Stimulated activated CD8-positive, alpha-beta memory T cell treated with anti-CD3 and anti-CD28 coated beads, Interleukin-4, amount 100 ng/mL, for 24 hours (primary cell): Measurements from ENCODE around the gene NDUFA8.

Source experiments
- DNase-seq: peaks from one replicate; pipeline ENCODE4 v3.0.0-alpha.2; 2020; ENCODE audit warnings: low read depth

The NDUFA8 gene

DNA sequence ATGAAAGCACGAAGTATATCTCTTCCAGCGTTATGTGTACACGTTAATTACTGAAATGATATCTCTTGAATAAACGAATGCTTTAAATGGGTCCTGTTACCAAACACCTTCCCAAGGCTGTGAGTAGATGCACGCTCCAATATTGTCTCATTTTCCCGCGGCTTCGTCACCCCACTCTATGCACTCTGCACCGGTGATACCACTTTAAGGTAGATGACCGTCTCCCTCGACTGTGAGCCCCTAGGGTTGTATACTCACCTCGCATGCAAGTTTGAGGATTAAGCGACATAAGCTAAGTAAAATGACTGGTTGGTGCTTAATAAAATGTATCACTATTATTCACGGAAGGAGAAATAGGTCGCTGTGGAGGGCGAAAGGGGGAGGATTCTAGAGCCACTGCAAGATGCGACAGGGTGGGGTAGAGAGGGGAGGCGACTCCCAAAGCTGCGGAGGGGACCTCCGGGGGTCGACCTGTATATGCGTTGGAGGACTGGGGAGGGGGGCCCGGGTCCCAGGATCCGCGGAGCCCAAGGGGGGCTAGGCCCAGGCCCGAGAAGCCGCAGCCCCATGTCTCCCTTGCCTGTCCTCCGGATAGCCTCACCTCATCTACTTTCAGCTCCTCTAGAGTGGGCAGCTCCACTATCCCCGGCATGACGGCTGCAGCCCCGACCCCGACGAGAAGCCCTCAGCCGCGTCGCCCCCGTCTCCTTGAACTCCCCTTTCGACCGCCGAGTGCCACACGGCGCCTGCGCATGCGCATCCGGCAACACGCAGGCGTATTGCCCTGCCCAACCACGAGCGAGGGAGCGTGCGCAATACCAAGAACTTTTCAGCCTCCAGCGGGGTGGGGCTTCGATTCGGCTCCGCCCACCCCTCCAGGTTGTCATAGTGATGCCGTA, at the start of gene NDUFA8, which contains the start of gene MORN5:
TSS of gene NDUFA8 (minus strand) at position 754 of the 899 bp plus-strand sequence. CDS start at position 652, 102 bp downstream.
TSS of gene MORN5 (plus strand) at position 883 of the 899 bp plus-strand sequence. CDS start 65 bp downstream, outside the sequence.
- DNase-seq = peak; percentile 95

DNA sequence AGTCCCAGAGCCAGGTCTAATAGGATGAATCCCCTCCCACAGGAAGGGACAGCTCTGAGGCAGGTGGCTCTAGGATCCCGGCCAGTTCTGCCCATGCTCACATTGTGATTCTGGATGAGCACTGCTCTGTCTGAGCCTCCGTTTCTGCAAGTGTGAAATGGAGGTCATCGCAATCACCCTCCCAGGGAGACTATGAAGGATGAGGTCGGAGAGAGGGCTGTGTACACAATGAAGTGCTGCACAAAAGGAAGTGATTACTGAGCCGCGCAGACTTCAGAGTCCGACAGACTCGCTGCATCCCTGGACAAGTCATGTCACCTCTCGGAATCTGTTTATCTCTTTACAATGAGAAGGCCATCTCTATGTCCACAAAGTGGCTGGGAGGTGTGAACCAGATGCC, 47.5 kb upstream of the NDUFA8 start:
- DNase-seq = no peak

DNA sequence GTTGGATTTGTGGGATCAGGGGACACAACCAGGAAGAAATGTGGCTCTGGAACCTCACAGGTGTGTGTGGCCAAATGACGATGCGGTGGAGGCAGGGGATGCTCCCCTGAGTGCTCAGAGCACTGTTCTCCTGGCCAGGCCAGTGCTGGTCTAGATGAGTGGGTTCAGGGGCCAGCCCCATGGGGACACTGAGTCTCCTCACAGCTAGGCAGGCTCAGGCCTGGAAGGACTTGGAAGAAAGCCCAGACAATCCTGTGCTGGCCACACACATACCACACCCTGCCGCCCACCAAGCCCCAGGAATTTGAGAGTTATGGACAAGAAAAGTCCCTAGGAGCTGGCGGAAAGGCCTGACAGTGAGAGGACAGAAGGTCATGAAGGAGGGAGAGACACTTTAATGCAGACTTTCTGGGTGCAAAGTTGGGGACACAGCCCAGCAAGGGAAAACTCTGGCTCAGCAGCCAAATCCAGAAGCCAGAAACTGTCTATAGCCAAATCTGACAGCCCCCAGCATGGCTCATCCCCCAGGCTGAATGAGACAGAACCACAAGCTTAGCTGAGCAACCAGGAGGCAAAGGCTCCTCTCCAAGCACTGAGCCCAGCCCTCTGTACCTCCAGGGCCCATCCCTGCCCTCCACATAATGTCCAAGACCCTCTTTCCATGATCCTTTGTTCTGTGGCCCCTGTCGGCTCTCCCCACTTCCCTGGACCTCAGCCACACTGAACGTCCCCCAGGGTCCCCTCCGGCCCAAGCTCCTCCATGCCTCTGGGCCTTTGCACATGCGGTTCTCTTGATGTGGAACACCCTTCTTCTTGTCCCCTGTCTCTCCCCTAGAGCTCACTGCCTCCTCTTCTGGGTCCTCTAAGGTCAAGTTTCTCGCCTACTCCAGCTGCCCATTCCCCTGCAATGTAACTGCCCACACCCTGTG, 46.8 kb upstream of the NDUFA8 start:
- no peak for DNase-seq

DNA sequence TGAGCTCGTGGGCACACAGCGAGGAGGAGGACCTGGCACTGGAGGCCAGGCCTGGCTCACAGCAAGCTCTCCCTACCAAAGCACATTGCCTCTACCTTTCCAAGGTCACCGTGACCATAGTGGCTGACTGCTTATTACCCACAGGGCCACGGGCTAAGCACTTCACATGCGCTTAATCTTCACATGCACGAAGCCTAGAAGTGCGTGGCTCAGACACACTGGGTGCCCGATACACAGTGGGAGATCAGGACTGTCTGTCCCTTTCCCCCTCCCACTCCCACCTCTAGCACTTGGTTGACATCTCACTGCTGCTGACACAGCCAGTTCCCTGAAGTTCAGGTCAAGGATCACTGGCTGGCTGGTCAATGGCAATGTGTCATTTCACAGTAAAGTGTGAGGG, 45.6 kb upstream of the NDUFA8 start:
- no peak for DNase-seq

DNA sequence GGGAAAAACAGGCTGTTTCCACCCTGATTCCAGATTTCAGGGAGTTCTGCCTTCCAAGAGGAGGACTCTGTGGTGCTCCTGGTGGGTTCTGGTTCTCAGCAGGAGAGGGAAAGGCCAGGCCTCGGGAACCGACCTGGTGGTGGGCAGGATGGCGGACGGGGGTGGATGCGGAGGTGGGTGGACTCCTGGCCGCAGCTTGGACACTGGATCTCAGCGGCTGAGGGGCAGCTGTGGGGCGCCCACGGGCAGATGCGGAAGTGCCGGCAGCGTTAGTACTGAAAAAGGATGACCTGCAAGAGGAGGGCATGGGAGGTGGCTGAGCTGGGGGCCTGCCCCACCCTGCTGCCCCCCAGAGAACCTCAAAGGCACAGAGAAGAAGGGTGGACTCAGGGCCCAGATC, 44.9 kb upstream of the NDUFA8 start:
- no peak for DNase-seq

DNA sequence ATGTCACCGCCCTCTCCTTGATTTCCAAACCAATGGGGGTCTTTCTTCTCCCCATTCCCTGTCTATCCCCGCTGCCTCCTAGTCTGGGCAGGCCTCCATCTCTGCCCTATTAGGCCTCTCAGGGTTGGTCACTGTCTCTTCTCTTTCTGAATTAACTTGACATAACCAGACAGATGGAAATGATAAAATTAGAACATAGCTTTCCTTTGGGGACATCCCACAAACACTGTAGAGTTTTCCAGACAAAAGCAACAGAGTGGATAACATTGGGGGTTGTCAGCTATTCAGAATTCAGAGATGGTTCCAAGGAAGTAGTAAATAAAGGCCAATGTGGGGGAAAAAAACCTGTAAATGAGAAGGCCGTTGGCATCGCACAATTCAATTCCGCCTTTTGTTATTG, 44.5 kb upstream of the NDUFA8 start:
- no peak for DNase-seq

DNA sequence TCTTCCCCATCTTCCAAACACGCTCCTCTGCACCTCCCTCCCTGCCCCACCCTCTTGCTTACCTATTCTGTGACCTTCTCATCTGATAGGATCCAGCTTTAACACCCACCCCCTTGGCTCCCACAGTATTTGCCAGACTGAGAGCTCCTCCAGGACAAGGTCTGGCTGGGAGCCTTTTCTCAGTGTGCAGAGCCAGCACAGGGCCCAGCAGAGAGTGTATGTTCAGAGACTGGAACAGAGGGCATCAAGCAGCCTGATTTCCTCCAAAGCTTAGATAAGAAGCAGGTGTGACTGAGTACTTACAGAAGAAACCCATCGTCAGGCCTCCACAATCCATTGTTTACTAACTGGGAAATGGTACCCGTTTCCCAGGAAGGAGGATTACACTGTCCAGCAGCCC, 42.5 kb upstream of the NDUFA8 start:
- no peak for DNase-seq

DNA sequence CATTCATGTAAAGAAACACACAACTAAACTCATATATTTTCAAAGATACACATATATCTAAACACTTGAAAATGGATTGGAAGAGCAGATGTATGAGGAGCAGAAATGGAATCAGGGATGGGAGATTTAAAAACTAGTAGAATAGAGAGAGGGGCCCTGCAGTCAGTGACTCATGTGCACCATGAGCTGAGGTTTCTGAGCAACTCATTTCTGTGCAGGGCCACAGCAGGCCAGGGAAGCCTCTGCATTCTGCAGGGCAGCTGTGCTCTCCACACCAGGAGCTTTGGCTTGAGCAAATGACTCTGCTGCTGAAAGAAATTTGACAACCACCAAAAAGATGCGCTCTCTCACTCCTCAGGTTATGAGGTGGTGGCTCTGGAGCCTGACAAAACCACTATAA, 42.1 kb upstream of the NDUFA8 start:
- DNase-seq = no peak

DNA sequence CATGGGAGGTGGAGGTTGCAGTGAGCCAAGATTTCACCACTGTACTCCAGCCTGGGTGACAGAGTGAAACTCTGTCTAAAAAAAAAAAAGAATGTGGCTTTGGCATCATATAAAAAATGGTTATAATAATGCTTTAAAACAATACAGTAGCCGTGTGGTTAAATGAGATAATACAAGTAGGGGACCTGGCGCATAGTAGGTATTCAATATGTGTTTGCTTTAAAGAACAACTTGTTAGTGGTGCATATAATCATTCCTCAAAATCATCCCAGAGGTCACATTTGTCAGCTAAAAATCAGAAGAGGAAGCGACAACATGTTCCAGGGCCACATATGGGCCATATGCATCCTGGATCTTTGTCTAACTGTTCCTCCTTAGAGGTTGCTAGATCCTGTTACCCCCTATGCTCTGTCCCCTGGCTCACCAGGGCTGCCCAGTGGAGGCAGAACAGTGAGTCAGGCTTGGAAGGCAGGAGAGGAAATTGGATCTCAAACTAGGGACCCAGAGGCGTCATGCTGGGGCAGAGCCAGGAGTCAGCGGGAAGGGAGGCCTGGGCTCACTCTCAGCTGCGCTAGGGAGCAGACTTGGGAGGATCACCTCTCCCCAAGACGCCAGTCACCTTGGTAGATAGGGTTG, 41.5 kb upstream of the NDUFA8 start:
- DNase-seq = no peak

DNA sequence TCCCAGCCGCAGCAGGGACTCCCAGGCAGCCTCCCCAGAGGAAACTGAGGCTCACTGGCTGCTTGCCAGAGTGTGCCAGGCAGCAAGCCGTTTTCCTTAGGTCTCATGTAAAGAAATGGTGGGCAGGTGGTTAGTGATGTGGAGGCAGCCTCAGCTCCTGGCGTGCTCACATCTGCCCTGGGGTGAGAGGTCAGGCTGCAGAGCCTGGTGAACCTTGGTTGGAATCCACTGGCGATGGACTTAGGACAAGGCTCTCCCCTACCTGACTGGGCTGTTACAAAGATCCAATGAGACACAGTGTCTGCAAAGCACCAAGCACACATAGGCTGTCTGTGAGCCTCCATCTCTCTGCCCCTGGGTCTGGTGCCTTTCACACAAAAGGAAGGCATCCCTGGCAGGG, 38.3 kb upstream of the NDUFA8 start:
- DNase-seq = no peak

DNA sequence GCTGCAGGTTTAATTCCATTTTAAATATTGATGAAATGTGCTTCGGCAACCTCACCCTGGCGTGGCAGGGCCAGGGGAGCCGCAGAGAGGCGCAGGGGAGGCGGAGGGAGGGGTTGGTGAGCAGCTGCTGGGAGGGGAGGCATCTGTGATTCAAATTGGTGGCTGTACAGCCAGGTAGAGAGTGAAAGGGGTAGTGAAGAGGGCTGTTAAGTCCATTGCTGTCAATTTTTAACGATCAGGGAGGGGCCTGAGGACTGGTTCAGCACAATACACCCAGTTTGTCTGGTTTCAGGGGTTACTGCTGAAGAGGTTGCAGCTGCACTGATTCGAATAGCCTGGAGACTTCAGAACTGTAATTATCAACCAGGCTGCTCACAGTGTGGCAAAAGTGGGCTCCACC, 37.8 kb upstream of the NDUFA8 start:
- DNase-seq = no peak

DNA sequence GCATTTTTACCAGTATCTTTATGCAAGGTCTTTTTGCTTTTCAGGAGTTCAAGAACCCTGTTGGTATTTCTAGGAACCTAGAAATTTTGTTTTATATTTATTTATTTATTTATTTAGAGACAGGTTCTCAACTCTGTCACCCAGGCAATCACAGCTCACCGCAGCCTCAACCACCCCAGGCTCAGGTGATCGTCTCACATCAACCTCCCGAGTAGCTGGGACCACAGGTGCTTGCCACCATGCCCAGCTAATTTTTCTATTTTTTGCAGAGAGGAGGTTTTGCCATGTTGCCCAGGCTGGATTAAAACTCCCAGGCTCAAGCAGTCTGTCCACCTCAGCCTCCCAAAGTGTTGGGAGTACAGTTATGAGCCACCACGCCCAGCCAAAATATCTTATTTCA, 36.3 kb upstream of the NDUFA8 start:
- no peak for DNase-seq

DNA sequence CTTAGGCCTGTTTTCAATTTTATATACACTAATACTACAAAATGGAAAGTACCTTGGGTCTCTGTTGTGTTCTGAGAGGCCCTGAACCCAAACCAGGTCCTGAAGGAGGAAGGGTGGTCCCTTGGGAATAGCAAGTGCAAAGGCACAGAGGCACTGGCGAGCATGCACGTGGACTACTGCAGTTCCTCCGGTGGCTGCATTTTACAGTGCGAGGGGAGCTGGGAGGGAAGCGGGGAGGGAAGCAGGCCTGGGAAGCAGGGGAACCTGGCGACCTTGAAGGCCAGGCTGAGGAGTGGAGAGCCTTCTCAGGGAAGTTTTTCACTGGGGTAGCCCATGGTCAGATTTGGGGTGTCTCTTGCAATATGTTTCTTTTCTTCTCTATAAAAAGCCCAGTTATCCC, 34.1 kb upstream of the NDUFA8 start:
- no peak for DNase-seq

DNA sequence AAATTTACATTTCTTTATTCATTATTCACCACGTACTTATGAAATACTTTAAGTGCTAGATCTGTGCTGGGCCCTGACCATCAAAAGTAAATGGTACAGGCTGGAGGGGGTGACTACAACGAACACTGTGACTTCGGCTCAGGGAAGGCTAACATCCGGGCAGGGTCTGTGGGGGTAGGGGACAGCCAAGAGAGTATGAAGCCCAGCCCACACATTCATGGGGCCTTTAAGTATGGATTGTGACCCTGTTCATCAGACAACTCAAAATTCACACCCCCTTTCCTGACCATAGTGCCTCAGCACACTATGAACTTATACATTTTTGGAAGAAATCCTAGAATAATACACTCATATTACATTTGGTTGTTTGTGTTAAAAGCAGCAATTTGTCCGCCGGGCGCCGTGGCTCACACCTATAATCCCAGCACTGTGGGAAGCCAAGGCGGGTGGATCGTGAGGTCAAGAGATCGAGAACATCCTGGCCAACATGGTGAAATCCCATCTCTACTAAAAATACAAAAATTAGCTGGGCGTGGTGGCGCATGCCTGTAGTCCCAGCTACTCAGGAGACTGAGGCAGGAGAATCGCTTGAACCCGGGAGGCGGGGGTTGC, 33.4 kb upstream of the NDUFA8 start:
- DNase-seq = no peak

DNA sequence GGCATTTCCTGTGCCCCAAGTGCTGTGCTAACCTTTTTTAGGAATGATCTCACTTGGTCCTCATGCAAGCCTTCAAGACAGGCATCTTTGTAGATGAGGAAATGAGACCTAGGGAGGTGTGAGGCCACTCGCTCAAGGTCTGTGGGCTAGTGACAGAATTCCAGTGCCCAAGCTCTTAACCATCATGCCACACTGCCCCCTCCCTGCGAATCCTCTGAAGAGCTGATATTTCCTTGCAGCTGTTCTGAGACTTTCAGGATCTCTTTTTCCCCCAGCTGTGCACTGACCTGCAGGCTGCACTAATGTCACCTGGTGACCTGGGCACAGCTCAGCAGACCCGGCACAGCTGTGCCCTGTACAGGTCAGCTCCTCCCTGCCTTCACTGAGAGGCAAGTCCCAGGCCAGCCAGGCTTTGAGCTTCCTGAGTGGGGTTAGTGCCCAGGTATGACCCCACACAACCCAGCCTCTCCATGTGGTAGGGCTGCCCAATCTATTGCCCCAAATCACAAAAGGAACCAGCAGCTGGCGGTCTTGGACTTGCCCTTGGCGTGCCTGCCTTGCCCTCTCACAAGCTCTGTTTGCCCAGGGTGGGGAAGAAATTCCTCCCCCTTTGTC, 32.8 kb upstream of the NDUFA8 start:
- no peak for DNase-seq

DNA sequence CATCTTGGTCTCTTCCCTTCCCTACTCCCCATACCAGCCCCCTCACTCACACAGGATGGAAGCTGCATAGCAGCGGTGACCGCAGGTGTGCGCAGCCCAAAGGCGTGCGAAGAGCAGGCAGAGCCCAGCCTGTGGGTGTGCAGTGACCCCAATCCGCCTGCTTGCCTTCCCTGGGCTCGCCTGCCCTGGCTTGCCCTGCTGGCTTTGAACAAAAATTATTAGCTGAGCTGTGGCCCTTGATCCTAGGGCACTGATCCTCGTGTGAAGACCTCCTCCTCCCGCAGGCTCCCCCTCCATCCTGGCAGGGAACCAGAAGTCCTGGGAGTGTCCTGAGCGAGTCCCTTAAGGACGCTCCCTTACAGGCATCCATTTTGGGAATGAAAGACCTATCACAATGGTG, 32.0 kb upstream of the NDUFA8 start:
- no peak for DNase-seq

DNA sequence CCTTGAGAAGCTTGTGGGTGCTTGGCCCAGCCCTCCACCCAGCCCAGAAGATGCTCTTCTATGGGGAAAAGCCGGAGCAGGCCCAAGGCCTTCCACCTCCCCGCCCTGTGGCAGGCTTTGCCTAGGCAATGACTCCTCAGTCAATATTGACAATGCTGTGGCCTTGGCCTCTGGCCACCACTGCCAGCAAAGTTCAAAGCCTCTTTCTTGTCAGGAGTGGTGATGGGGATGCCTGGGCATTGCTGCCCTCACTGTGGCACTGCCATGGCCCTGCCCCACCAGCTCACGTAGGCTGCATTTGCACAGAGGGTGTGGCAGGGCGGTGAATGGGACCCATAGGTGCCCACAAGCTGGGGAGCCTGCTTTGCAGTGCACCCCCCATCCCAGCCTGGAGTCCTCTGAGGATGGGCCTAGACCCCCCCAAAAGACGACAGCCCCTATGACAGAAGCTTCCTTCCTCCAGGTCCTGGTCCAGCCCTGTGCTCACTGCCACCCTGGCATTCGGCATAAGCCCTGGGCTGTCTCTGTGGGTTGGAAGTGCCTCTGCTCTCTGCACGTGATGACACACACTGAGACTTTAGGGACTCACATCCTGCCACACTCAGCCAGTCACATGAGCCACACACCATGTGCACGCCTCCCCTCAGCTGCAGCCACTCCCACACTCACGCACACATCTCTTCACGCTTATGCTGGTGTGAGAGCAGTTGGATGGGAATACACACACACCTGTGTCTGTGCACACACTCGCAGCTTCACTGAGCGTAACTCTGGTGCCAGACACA, 31.2 kb upstream of the NDUFA8 start:
- DNase-seq = no peak

DNA sequence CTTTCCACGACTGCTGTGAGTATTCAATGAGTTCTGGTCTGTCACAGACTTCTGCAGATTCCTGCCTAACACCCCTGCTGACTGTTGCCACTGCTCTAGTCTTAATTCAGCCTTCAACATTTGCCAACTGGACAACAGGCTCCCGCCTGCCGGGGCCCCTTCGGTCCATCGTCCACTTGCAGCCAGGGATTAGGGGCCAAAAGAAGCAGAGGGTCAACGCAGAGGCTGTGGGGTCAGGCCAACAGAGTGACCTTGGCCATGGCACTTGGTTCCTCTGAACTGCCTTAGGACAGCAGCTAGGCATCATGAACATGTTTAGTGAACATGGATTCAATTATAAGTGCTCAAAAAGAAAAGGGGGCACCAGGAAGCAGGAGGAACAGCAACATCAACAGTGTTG, 28.8 kb upstream of the NDUFA8 start:
- DNase-seq = no peak

DNA sequence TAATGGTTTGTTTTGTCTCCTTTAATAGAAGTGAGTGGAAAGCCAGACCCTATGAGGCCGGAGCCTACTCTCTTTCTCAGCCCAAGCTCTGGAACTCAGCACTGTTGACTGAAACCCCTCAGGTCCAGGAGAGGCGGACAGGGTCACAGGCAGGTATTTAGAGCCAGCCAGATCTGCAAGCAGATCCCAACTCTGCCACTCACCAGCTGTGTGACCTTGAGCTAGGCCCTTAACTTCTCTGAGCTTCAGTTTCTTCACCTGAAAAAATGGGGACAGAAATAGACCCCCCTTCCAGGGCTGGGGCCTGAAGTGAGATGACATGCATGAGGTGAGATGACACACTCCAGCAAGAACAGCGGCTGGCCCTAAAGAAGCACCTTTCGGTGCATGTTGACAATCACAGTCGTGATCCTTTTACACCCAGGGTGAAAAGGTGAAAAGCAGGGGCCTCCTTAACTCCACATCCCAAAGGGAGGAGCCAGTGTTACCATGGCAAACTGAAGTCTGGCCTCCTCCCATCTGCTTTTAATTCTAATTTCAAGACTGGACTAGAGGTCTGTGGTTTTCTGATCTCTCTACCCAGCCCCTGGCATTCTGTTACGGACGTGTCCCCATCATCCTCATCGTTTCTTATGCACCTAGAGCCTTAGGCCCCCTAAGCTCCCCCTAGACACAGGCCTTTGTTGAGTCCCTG, 27.3 kb upstream of the NDUFA8 start:
- DNase-seq = no peak

DNA sequence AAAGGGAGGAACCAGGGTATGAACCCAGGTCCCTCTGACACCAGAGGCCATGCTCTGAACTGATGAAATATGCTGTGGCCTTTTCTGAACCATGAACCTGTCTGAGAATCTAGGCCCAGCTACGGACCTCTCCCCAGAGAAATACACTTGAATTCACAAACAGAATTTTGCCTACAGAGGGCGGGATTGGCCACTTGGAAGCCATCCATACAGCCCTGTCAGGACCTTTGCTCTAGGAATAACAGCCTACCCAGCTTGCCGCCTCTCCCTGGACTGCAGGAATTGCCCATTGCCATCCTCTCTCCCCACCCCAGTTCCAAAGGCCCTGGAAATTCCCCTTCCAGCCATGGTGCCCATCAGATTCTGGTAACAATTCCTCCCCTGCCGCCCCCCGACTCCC, 26.7 kb upstream of the NDUFA8 start:
- DNase-seq = no peak
